ENCODE data around the gene FOXD4L5.
"Not testable (repeated sequence)": the region's sequence is repeated elsewhere in the genome, so short reads cannot be mapped to it uniquely, and the experiment has no call there.

Gene FOXD4L5

GRCh38 chr9:65285109-65285508 lies at the start of gene FOXD4L5:
FOXD4L5 (minus strand) TSS chr9:65285209; CDS start chr9:65284377, 832 bp downstream.
- not testable (repeated sequence) for FAIRE-seq

GRCh38 chr9:65283943-65284342 lies 1.1 kb downstream of the FOXD4L5 start:
- not testable (repeated sequence) for FAIRE-seq

GRCh38 chr9:65282976-65283375 lies 2.0 kb downstream of the FOXD4L5 start:
- not testable (repeated sequence) for FAIRE-seq

Measured in A204.1 (cell line).